DMS 273 (cell line): ENCODE results near the gene BDKRB1.

ENCODE experiments used
- DNase-seq: peaks from one replicate; lab custom pipeline; 2025; ENCODE audit not compliant: unreplicated experiment; lab: John Stamatoyannopoulos, UW

Gene BDKRB1

GRCh38 chr14:96277890-96278289, 21.9 kb downstream of the BDKRB1 start:
- DNase-seq: no peak

- no peak for DNase-seq
Measured at GRCh38 chr14:96279564-96279963, 23.6 kb downstream of the BDKRB1 start.

- DNase-seq: no peak
Measured at GRCh38 chr14:96280104-96280503, 24.1 kb downstream of the BDKRB1 start.

GRCh38 chr14:96281486-96281885, 25.5 kb downstream of the BDKRB1 start:
- DNase-seq: peak; percentile 46

GRCh38 chr14:96284008-96284407, 28.0 kb downstream of the BDKRB1 start:
- no peak for DNase-seq

- no peak for DNase-seq
Measured at GRCh38 chr14:96284430-96284829, 28.4 kb downstream of the BDKRB1 start.

GRCh38 chr14:96285667-96286066, 29.7 kb downstream of the BDKRB1 start:
- DNase-seq: no peak

GRCh38 chr14:96286251-96286650, 30.2 kb downstream of the BDKRB1 start:
- no peak for DNase-seq

- DNase-seq: no peak
Measured at GRCh38 chr14:96287856-96288255, 31.8 kb downstream of the BDKRB1 start.

- no peak for DNase-seq
Measured at GRCh38 chr14:96294246-96294645, 38.2 kb downstream of the BDKRB1 start.

GRCh38 chr14:96297000-96297399, 41.0 kb downstream of the BDKRB1 start:
- peak; percentile 32 for DNase-seq

GRCh38 chr14:96297997-96298515, 42.0 kb downstream of the BDKRB1 start:
- DNase-seq: no peak

- no peak for DNase-seq
Measured at GRCh38 chr14:96299441-96299840, 43.4 kb downstream of the BDKRB1 start.

- peak; percentile 10 for DNase-seq
Measured at GRCh38 chr14:96303981-96304380, 48.0 kb downstream of the BDKRB1 start.

GRCh38 chr14:96304956-96305355, 48.9 kb downstream of the BDKRB1 start:
- peak; percentile 6 for DNase-seq

GRCh38 chr14:96307434-96307833, 51.4 kb downstream of the BDKRB1 start:
- DNase-seq: no peak

- DNase-seq: no peak
Measured at GRCh38 chr14:96309133-96309895, 53.3 kb downstream of the BDKRB1 start.

GRCh38 chr14:96309896-96310330, 53.9 kb downstream of the BDKRB1 start:
- DNase-seq: no peak

- DNase-seq: no peak
Measured at GRCh38 chr14:96310906-96311305, 54.9 kb downstream of the BDKRB1 start.
